ENCODE measurements around the gene HPD. TPM values are rescaled to one million over a fixed set of nuclear protein-coding genes. Genes with fewer than 3 reads are reported as not detected.

Gene HPD
- total RNA-seq, 2 donors from 2014 or later = 3.0 to 5.7 TPM

GRCh38 chr12:121837680-121838079, 21.0 kb downstream of the HPD start:
- Histone ChIP-seq H3K4me1 (peaks cover 12% of the 10 kb centered on the region), H3K36me3 (replicated peaks in 1 of 2; ENCODE audit: insufficient read depth in 1 of 2, low read depth in 2 of 2) (no peaks in the 10 kb centered on the region), H3K27ac (no peak overlapping the region), H3K4me3 (no peak overlapping the region), H3K27me3 (no peaks in the 10 kb centered on the region), H3K9me3 (no peaks in the 10 kb centered on the region)
- 62 to 67% methylated on average over 4 of the region's 4 CpGs for WGBS, 2 donors
- DNase-seq (no peak), ATAC-seq (no peak)
- intact Hi-C loops (cut with DNase I) = no loop called here
- no peak for TF ChIP-seq CTCF (IDR thresholded peaks at IDR 0.05)
- no peak for TF ChIP-seq POLR2A (IDR thresholded peaks at IDR 0.05)

GRCh38 chr12:121831571-121832245, 27.0 kb downstream of the HPD start:
- Histone ChIP-seq H3K9me3 (no peaks in the 10 kb centered on the region), H3K27ac (no peak overlapping the region), H3K4me1 (no peaks in the 10 kb centered on the region), H3K36me3 (replicated peaks in 1 of 2; ENCODE audit: insufficient read depth in 1 of 2, low read depth in 2 of 2) (peaks cover 12 to 28% of the 10 kb centered on the region in 2 donors), H3K27me3 (no peaks in the 10 kb centered on the region), H3K4me3 (no peak overlapping the region)
- 80 to 95% methylated on average over 19 of the region's 19 CpGs for WGBS, 2 donors
- ATAC-seq (no peak), DNase-seq (no peak)
- intact Hi-C loops (cut with DNase I) = no loop called here
- no peak for TF ChIP-seq POLR2A (IDR thresholded peaks at IDR 0.05)
- no peak for TF ChIP-seq CTCF (IDR thresholded peaks at IDR 0.05)

- Histone ChIP-seq H3K9me3 (no peaks in the 10 kb centered on the region), H3K36me3 (replicated peaks in 1 of 2; ENCODE audit: insufficient read depth in 1 of 2, low read depth in 2 of 2) (peaks cover 12 to 28% of the 10 kb centered on the region in 2 donors)
These were observed 27.9 kb downstream of the HPD start for GRCh38 chr12:121830588-121831265.

GRCh38 chr12:121830134-121830533, 28.5 kb downstream of the HPD start:
- intact Hi-C loops (cut with DNase I) = no loop called here
- Histone ChIP-seq H3K27ac (no peak overlapping the region), H3K36me3 (replicated peaks in 1 of 2; ENCODE audit: insufficient read depth in 1 of 2, low read depth in 2 of 2) (peaks cover 12 to 28% of the 10 kb centered on the region in 2 donors), H3K27me3 (no peaks in the 10 kb centered on the region), H3K4me3 (no peak overlapping the region), H3K4me1 (no peaks in the 10 kb centered on the region), H3K9me3 (no peaks in the 10 kb centered on the region)
- 90 to 94% methylated on average over 23 of the region's 23 CpGs for WGBS, 2 donors
- DNase-seq (no peak), ATAC-seq (no peak)
- TF ChIP-seq CTCF (IDR thresholded peaks at IDR 0.05) (no peak), POLR2A (IDR thresholded peaks at IDR 0.05) (no peak)

More at GRCh38 chr12:121830588-121831265, 27.9 kb downstream of the HPD start:
- DNase-seq = no peak
- no peak for ATAC-seq
- Histone ChIP-seq H3K27ac (no peak overlapping the region), H3K27me3 (no peaks in the 10 kb centered on the region), H3K4me3 (no peak overlapping the region), H3K4me1 (no peaks in the 10 kb centered on the region)
- TF ChIP-seq CTCF (IDR thresholded peaks at IDR 0.05) (no peak), POLR2A (IDR thresholded peaks at IDR 0.05) (no peak)
- 87 to 88% methylated on average over 19 to 29 of the region's 29 CpGs for WGBS, 2 donors
- intact Hi-C loops (cut with DNase I) = no loop called here

Data from body of pancreas (tissue), 4 donors.